CD4-positive, alpha-beta T cell treated with Interleukin-4 for 4 hours (primary cell): Measurements from ENCODE around the gene HDAC4.

Experiments used
- DNase-seq: peaks from one replicate; pipeline ENCODE4 v3.0.0-alpha.2; 2020

Gene HDAC4

GRCh38 chr2:239033801-239034560, 366.8 kb downstream of the HDAC4 start:
- DNase-seq, result no peak

- DNase-seq, result no peak
Measured at GRCh38 chr2:239029958-239030357, 370.9 kb downstream of the HDAC4 start.

DNA sequence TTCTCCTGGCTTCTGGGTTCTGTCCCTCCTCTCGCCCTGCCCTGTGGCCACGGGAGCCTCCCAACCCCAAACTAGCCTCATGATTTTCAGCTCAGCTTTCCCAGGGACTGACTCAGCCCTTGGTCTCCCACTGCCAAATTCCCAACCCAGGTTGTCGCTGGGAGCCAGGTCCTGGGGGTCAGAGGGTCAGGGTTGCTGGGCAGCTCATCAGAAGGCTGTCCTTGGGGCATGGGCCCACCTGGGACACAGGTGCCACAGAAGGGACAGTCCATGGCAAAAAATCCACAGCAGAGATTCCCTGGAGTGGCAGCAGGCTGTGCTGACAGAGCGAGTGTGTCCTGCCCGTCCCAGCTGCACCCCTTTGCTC, 372.6 kb downstream of the HDAC4 start:
- no peak for DNase-seq

DNA sequence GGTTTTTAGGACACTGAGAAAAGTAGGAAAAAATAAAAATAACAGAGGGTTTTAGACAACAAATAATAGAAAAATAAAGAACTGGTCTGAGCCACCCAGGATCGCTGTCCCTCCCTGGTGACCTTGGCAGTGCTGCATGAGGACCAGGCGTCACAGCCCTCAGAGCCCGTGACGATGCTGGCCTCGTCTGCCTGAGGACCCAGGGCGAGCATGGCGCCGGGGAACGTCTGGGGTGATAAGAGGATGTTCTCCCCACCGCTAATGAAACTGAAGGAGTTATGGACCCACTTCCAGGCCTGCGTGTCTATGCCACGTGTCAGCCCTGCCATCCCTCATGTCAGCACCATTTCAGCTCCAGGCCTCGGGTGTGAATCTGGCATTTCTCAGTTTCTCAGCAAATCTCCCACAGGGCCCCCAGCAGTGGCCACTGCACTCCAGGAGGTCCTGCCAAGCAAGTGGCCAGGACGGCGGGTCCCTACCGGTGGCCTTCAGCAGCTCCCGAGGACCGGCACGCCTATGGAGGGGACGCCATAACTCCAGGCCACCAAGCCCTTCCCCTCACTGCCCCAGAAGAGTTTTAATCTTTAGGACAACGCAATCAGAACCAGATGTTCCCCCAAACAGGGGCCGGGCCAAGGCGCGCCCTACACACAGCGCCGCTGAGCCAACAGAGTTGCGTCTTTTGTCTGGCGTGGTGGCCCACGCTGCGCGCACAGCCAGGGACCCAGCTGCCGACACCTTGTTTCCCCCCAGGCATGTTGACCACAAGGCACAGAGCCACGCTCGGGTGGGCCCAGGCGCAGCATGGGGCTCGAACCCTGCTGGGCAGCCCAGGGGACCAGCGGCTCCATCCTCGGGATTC, 373.2 kb downstream of the HDAC4 start:
- DNase-seq, result no peak

GRCh38 chr2:239026711-239027361, 374.0 kb downstream of the HDAC4 start:
- DNase-seq, result no peak

GRCh38 chr2:239025951-239026461, 374.8 kb downstream of the HDAC4 start:
- DNase-seq, result no peak

GRCh38 chr2:239025096-239025801, 375.6 kb downstream of the HDAC4 start:
- DNase-seq, result no peak

- DNase-seq, result no peak
Measured at GRCh38 chr2:239024226-239024625, 376.6 kb downstream of the HDAC4 start.

DNA sequence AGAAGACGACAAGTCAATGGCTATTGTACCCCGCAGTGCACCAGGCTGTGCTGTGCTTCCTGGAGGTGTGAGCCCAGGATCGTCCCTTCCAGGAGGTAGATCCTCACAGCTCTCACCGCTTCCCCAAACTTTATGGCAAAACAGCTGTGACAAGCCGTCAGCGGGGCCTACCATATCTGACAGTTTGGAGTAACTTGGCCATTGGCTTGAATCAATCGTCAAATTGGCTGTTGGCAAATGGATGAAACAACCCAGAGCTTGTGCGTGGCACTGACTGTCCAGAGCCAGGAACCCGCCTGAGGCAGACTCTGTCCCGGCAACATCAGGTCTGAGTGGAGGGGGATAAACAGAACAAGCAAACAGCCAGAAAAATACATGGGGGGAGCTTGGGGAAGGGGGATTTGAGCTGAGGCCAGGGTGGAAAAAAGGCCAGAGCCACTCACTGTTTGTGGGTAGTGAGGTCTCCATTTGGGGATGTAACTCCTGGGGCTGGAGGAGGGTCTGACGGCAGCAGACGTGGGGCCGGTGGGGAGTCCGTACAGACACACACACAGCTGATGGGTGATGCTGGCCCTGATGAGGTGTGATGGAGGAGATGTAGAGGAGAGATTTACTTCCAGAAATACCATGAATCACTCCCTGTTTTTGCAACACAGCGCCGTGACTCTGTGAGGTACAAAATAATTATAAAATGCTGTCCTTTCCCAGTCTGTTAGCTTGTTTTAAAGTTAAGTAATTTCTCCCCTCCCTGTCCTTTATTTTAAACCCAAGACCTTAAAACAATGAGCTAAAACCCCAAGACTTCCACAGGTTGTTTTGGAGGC, 378.2 kb downstream of the HDAC4 start:
- DNase-seq, result no peak

DNA sequence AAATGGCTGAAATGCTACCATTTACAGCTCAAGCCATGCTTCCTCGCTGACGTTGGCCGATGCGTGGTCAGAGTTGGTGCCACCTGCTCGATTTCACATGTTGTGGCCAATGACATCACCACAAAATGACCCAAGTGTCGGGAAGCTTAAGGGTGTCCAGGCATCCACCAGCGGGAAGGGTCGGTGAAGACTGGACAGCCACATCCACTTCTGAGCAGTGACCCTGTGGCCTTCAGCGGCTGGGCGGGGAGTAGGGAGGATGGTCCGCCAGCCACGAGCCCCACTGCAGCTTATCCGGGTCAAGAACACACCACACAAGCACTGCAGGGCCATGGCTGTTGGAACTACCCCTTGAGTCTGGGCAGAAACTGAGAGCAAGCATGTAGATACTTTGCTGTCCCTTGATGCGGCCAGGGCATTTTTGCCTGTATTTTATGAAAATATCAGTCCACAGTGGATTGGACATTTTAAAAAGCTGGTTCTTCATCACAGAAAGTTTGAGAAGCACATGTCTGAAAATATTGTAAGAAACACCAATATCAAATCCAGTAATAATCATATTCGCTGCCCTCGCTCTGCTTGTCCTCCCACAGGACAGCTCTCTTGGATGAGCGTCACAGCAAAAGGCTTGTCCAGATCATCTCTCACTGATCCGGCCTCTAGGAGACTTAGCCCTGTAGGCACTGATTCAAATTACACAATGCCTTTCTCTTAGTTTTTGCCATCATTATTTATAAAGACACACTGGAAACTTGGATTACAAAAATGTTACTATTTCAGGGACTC, 379.0 kb downstream of the HDAC4 start:
- no peak for DNase-seq

DNA sequence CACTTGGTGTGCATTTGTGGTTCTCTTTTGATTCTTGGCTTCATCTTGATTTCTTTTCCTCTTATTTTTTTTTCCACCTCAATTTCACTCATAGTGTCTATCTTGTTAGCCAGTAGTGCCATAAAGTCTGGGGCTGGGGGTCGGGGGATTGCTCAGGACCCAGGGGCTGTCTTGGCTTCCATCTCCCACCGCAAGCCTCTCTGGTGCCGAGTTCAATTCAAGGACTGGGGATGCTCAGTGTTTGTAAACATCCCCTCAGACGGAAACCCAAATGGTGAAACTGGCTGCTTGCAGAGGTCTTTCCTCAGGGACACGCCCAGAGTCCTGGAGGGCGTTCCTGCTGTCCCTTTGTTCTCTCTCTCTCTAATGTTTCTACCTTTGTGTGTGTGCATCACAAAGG, 379.6 kb downstream of the HDAC4 start:
- DNase-seq, result no peak

DNA sequence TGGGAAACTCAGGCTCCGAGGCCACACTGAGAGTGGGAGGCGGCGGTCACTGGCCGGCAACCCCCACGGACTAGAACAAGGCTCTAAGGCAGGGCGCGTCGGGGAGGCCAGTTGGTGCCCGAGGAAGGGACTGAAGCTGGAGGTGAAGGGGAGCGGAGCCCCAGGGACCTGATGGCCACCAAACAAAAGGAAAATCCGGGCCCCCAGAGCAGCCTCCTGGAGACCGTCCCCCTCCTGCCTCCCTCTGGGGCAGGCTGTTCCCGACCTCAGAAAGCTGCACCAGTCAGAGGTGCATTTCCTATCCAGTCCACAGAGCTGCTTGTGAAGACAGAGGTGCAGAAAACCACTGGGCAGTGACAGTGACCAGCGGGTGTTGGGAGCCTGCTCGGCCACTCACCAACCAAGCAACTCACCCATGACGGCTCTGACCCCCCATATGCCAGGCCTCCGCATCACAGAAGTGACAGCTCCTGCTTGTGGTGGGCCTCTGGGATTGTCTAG, 380.2 kb downstream of the HDAC4 start:
- no peak for DNase-seq

- no peak for DNase-seq
Measured at GRCh38 chr2:239019183-239019581, 381.6 kb downstream of the HDAC4 start.

- no peak for DNase-seq
Measured at GRCh38 chr2:239018271-239019182, 382.3 kb downstream of the HDAC4 start.

- no peak for DNase-seq
Measured at GRCh38 chr2:239017491-239018098, 383.2 kb downstream of the HDAC4 start.

GRCh38 chr2:239015901-239016675, 384.7 kb downstream of the HDAC4 start:
- DNase-seq, result no peak

DNA sequence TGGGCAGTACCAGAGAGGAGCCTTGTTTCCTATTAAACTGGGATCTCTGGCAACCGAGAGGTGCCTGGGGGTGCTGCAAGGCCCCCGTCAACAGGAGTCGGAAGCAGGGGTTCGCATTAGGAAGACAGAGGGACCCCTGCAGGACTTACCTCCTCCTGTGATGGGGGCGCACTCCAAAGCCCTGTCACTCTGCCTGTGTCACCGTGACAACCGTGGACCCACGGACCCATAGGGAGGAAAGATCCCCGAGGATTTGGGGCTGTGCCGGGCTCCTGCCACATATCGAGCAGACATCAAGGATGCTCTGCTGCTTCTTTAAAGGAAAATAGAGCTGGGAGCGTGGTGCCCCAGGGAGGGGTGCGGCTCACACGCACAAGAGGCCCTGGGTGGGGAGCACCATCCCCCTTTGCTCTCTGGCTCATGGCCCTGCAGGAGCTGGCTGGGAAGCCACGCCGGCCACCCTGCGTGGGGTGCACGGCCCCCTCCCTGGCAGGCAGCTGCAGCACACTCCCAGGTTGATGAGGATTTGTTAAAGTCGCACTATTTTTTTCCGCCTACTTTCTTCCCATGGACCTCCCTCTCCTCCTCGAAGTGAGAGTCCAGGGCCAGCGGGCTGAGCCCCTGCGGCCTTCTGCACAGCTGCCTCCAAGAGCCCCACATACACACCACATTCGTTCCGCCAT, 385.5 kb downstream of the HDAC4 start:
- DNase-seq, result no peak
